GM18951 (cell line): ENCODE measurements around the gene C3orf18.

Experiments used
- POLR2A ChIP-seq: IDR thresholded peaks from 4 replicates; pipeline ENCODE4 v1.6.1; 2011; ENCODE audit warnings: mild to moderate bottlenecking; ENCODE audit not compliant: insufficient read length, insufficient read depth; ENCODE audit errors: extremely low read depth
- in situ Hi-C: fragments of 300-500 bp; cut with MboI; formaldehyde crosslinking; loops from one replicate; pipeline ENCODE4 v1.12.0; 2022; ENCODE audit warnings: low sequenced_read_pairs, mixed read lengths, inconsistent platforms; ENCODE audit not compliant: unreplicated experiment

Gene C3orf18

GRCh38 chr3:50570508-50571279, 3.1 kb upstream of the C3orf18 start:
- in situ Hi-C loops = loop anchor here (5.0 kb wide), 1 partner anchor 42 kb away; the partner anchor contains the start of gene CISH
- TF ChIP-seq POLR2A = no peak

GRCh38 chr3:50568947-50569749, 1.6 kb upstream of the C3orf18 start, which contains the start of gene HEMK1:
HEMK1 (plus strand) TSS chr3:50569522; CDS start chr3:50571105, 1,583 bp downstream.
- TF ChIP-seq POLR2A = peak; percentile 72
- in situ Hi-C loops = no loop called here

GRCh38 chr3:50567011-50567385, 549 bp downstream of the C3orf18 start:
- TF ChIP-seq POLR2A = no peak
- in situ Hi-C loops = no loop called here

- in situ Hi-C loops = no loop called here
- TF ChIP-seq POLR2A = no peak
Observed at GRCh38 chr3:50564321-50564720, 3.2 kb downstream of the C3orf18 start.

- in situ Hi-C loops = no loop called here
- TF ChIP-seq POLR2A = no peak
Observed at GRCh38 chr3:50563867-50564266, 3.7 kb downstream of the C3orf18 start.

- TF ChIP-seq POLR2A = no peak
- in situ Hi-C loops = no loop called here
Observed at GRCh38 chr3:50562861-50563260, 4.7 kb downstream of the C3orf18 start.

- in situ Hi-C loops = no loop called here
- no peak for TF ChIP-seq POLR2A
Observed at GRCh38 chr3:50559702-50560101, 7.8 kb downstream of the C3orf18 start.

- TF ChIP-seq POLR2A = no peak
- in situ Hi-C loops = no loop called here
Observed at GRCh38 chr3:50557915-50558314, 9.6 kb downstream of the C3orf18 start.

- no peak for TF ChIP-seq POLR2A
- in situ Hi-C loops = no loop called here
Observed at GRCh38 chr3:50557106-50557505, 10.4 kb downstream of the C3orf18 start.

GRCh38 chr3:50554553-50554952, 13.0 kb downstream of the C3orf18 start:
- in situ Hi-C loops = no loop called here

GRCh38 chr3:50552598-50552997, 14.9 kb downstream of the C3orf18 start:
- in situ Hi-C loops = no loop called here
- no peak for TF ChIP-seq POLR2A

More at GRCh38 chr3:50554553-50554952, 13.0 kb downstream of the C3orf18 start:
- no peak for TF ChIP-seq POLR2A

GRCh38 chr3:50551681-50552435, 15.7 kb downstream of the C3orf18 start:
- in situ Hi-C loops = no loop called here
- TF ChIP-seq POLR2A = no peak

GRCh38 chr3:50551054-50551659, 16.4 kb downstream of the C3orf18 start:
- in situ Hi-C loops = no loop called here
- no peak for TF ChIP-seq POLR2A

GRCh38 chr3:50550079-50550736, 17.3 kb downstream of the C3orf18 start:
- TF ChIP-seq POLR2A = no peak

More at GRCh38 chr3:50550079-50550736, 17.3 kb downstream of the C3orf18 start:
- in situ Hi-C loops = no loop called here
